Stimulated activated naive CD4-positive, alpha-beta T cell (primary cell): ENCODE results near the gene HDAC8.
"Not testable (repeated sequence)": the region's sequence is repeated elsewhere in the genome, so short reads cannot be mapped to it uniquely, and the experiment has no call there.

Experiments used
- DNase-seq, 6 experiments: peaks; one replicate each; lab custom pipeline; 2025; lab: John Stamatoyannopoulos, UW

The HDAC8 gene

GRCh38 chrX:72461288-72461687, 111.4 kb downstream of the HDAC8 start:
- no peak for DNase-seq

GRCh38 chrX:72460715-72461114, 111.9 kb downstream of the HDAC8 start:
- no peak for DNase-seq

GRCh38 chrX:72449034-72449433, 123.6 kb downstream of the HDAC8 start:
- not testable (repeated sequence) for DNase-seq

- DNase-seq = not testable (repeated sequence)
Observed at GRCh38 chrX:72440764-72441163, 131.9 kb downstream of the HDAC8 start.

- no peak for DNase-seq
Observed at GRCh38 chrX:72436010-72436409, 136.6 kb downstream of the HDAC8 start.

- no peak for DNase-seq
Observed at GRCh38 chrX:72430405-72430968, 142.2 kb downstream of the HDAC8 start.

GRCh38 chrX:72421797-72422196, 150.8 kb downstream of the HDAC8 start:
- DNase-seq = no peak

GRCh38 chrX:72409993-72410392, 162.7 kb downstream of the HDAC8 start:
- no peak for DNase-seq

- DNase-seq = no peak
Observed at GRCh38 chrX:72408885-72409284, 163.8 kb downstream of the HDAC8 start.

GRCh38 chrX:72405136-72405535, 167.5 kb downstream of the HDAC8 start:
- not testable (repeated sequence) for DNase-seq

GRCh38 chrX:72402614-72403013, 170.0 kb downstream of the HDAC8 start:
- no peak for DNase-seq

GRCh38 chrX:72399816-72400215, 172.8 kb downstream of the HDAC8 start:
- DNase-seq = no peak

- no peak for DNase-seq
Observed at GRCh38 chrX:72396117-72396516, 176.5 kb downstream of the HDAC8 start.

GRCh38 chrX:72395237-72395636, 177.4 kb downstream of the HDAC8 start:
- no peak for DNase-seq

GRCh38 chrX:72394518-72395170, 178.0 kb downstream of the HDAC8 start:
- no peak for DNase-seq

GRCh38 chrX:72393836-72394517, 178.7 kb downstream of the HDAC8 start:
- DNase-seq = no peak

GRCh38 chrX:72392816-72393800, 179.5 kb downstream of the HDAC8 start:
- no peak for DNase-seq

GRCh38 chrX:72392042-72392441, 180.6 kb downstream of the HDAC8 start:
- DNase-seq = no peak

GRCh38 chrX:72387247-72387646, 185.4 kb downstream of the HDAC8 start:
- no peak for DNase-seq

- no peak for DNase-seq
Observed at GRCh38 chrX:72382202-72382595, 190.4 kb downstream of the HDAC8 start.

- DNase-seq = no peak
Observed at GRCh38 chrX:72381439-72382201, 191.0 kb downstream of the HDAC8 start.
